GM12878 (cell line): ENCODE data around the gene GXYLT1. TPM values are rescaled to one million over a fixed set of nuclear protein-coding genes. Genes with fewer than 3 reads are reported as not detected.

Source experiments
- ATAC-seq: fragments of 200-7000 bp; cut with Tn5 transposase; 3 replicates; pipeline ENCODE4 v1.9.1; 2020; ENCODE audit warnings: mild to moderate bottlenecking, moderate library complexity
- BruUV-seq: library from RNA; stranded (reverse); fragments of 400-500 nt; replicated peaks from 2 replicates; lab custom pipeline; 2021; lab: Mats Ljungman, UMichigan
- CTCF ChIA-PET: fragments of 300-600 bp; sonication (Branson Sonifier 250); formaldehyde crosslinking; extraction: SDS; loops from one replicate; lab custom pipeline; 2021; ENCODE audit warnings: inconsistent platforms; lab: Yijun Ruan, JAX
- POLR2A ChIA-PET: fragments of 350-600 bp; formaldehyde crosslinking; extraction: SDS; loops from one replicate; lab custom pipeline; 2021; ENCODE audit warnings: inconsistent platforms; lab: Charles Lee
- RAD21 ChIA-PET: fragments of 300-600 bp; sonication (Branson Sonifier 250); formaldehyde crosslinking; loops from one replicate; lab custom pipeline; 2023; ENCODE audit warnings: antibody characterized with exemption; ENCODE audit not compliant: unreplicated experiment; lab: Charles Lee
- SMC1A ChIA-PET: fragments of 300-600 bp; sonication (Branson Sonifier 250); formaldehyde crosslinking; loops from one replicate; lab custom pipeline; 2023; ENCODE audit not compliant: unreplicated experiment, uncharacterized antibody; lab: Charles Lee
- DNase-seq: peaks from one replicate; pipeline ENCODE4 v3.0.0-alpha.2; 2011; ENCODE audit warnings: low read depth, low spot score
- FAIRE-seq: peaks from 3 replicates; lab custom pipeline; 2011; peaks lifted over from hg19 to GRCh38; lab: Jason Lieb, UNC
- H2AFZ ChIP-seq: 2 replicates; pipeline ENCODE4 v1.6.0; 2011; ENCODE audit warnings: low read depth, low read length, control low read depth; ENCODE audit not compliant: control insufficient read depth
- H3K27ac ChIP-seq: 2 replicates; pipeline ENCODE4 v1.5.1; 2011; ENCODE audit warnings: control low read depth; ENCODE audit not compliant: control insufficient read depth, insufficient read depth
- H3K27me3 ChIP-seq, 2 experiments: replicated peaks in 1 of 2; 2 replicates each; pipeline versions ENCODE4 v1.6.0 to v1.6.1; 2011; ENCODE audit warnings: low read length in 1 of 2; ENCODE audit not compliant: control insufficient read depth in 2 of 2, insufficient read depth in 2 of 2
- H3K36me3 ChIP-seq, 2 experiments: 2 replicates each; pipeline ENCODE4 v1.5.1; 2011; ENCODE audit warnings: low read length in 1 of 2; ENCODE audit not compliant: control insufficient read depth in 2 of 2, insufficient read depth in 2 of 2
- H3K4me1 ChIP-seq: 2 replicates; pipeline ENCODE4 v1.6.1; 2011; ENCODE audit warnings: mild to moderate bottlenecking, low read length, moderate library complexity, mixed read lengths; ENCODE audit not compliant: control insufficient read depth, insufficient read depth
- H3K4me2 ChIP-seq: 2 replicates; pipeline ENCODE4 v1.6.0; 2011; ENCODE audit warnings: control low read depth; ENCODE audit not compliant: control insufficient read depth, insufficient read depth
- H3K4me3 ChIP-seq: fragments of 200-600 bp; sonication (generic); 2 replicates; pipeline ENCODE4 v1.5.1; 2016
- H3K79me2 ChIP-seq: 2 replicates; pipeline ENCODE4 v1.6.0; 2011; ENCODE audit warnings: low read length; ENCODE audit not compliant: control insufficient read depth, insufficient read depth
- H3K9ac ChIP-seq: 2 replicates; pipeline ENCODE4 v1.8.0; 2011; ENCODE audit warnings: low read length, control low read depth, mixed read lengths; ENCODE audit not compliant: control insufficient read depth, insufficient read depth
- H3K9me3 ChIP-seq: replicated peaks from 3 replicates; pipeline ENCODE4 v1.5.1; 2011; ENCODE audit warnings: mild to moderate bottlenecking, low read length; ENCODE audit not compliant: control insufficient read depth, insufficient read depth
- H4K20me1 ChIP-seq: 2 replicates; pipeline ENCODE4 v1.6.0; 2011; ENCODE audit not compliant: control insufficient read depth, insufficient read depth
- BRCA1 ChIP-seq: IDR thresholded peaks from 2 replicates; pipeline ENCODE4 v1.6.1; 2011; ENCODE audit warnings: low read depth, low read length, improper control_type of control experiment
- E4F1 ChIP-seq: fragments of 450-650 bp; IDR thresholded peaks from 2 replicates; pipeline ENCODE4 v1.6.1; 2018; ENCODE audit warnings: borderline replicate concordance, mild to moderate bottlenecking; ENCODE audit not compliant: partially characterized antibody
- EGR1 ChIP-seq, 2 experiments: IDR thresholded peaks; 1 replicate in 1 of 2; 2 replicates in 1 of 2; pipeline ENCODE4 v1.6.1; 2011 to 2012; ENCODE audit warnings: low read depth in 2 of 2, low read length in 2 of 2, borderline replicate concordance in 1 of 2, mild to moderate bottlenecking in 1 of 2, moderate library complexity in 1 of 2
- HDAC2 ChIP-seq: fragments of 200-600 bp; sonication (generic); IDR thresholded peaks from 2 replicates; pipeline ENCODE4 v1.6.1; 2017
- MYC ChIP-seq: IDR thresholded peaks from 2 replicates; pipeline ENCODE4 v1.6.1; 2011; ENCODE audit warnings: mild to moderate bottlenecking, low read length, moderate library complexity, inconsistent platforms; ENCODE audit not compliant: insufficient read depth, insufficient replicate concordance, insufficient read length, severe bottlenecking
- NR2C2 ChIP-seq: IDR thresholded peaks from 2 replicates; pipeline ENCODE4 v1.6.1; 2011; ENCODE audit warnings: borderline replicate concordance, low read depth; ENCODE audit not compliant: control insufficient read depth, insufficient read length
- PKNOX1 ChIP-seq: fragments of 450-650 bp; IDR thresholded peaks from 2 replicates; pipeline ENCODE4 v1.6.1; 2016; ENCODE audit warnings: mild to moderate bottlenecking
- POLR2AphosphoS5 ChIP-seq: IDR thresholded peaks from 2 replicates; pipeline ENCODE4 v1.6.1; 2011; ENCODE audit warnings: mild to moderate bottlenecking, low read length, inconsistent platforms
- RAD21 ChIP-seq: IDR thresholded peaks from 2 replicates; pipeline ENCODE4 v1.6.1; 2011; ENCODE audit warnings: mild to moderate bottlenecking, low read depth, low read length, moderate library complexity; ENCODE audit not compliant: insufficient read depth
- RAD51 ChIP-seq: fragments of 450-650 bp; IDR thresholded peaks from 2 replicates; pipeline ENCODE4 v1.6.1; 2016; ENCODE audit warnings: moderate library complexity, mild to moderate bottlenecking, inconsistent platforms
- RUNX3 ChIP-seq: IDR thresholded peaks from 2 replicates; pipeline ENCODE4 v1.6.1; 2012; ENCODE audit warnings: low read length, inconsistent platforms
- WRNIP1 ChIP-seq: IDR thresholded peaks from 2 replicates; pipeline ENCODE4 v1.6.1; 2011; ENCODE audit warnings: low read depth, low read length, improper control_type of control experiment, borderline replicate concordance
- ZNF622 ChIP-seq: fragments of 450-650 bp; IDR thresholded peaks from 2 replicates; pipeline ENCODE4 v1.6.1; 2017; ENCODE audit warnings: mild to moderate bottlenecking, inconsistent platforms
- WGBS: methylation state at CpG from one replicate; pipeline ENCODE4 v1.1.6; 2016; ENCODE audit warnings: low lambda C conversion rate; ENCODE audit not compliant: insufficient replicate concordance, insufficient coverage; ENCODE audit errors: missing lambda C conversion rate; 5-methylcytosine and 5-hydroxymethylcytosine counted together
- in situ Hi-C: fragments of 300-500 bp; cut with MboI; formaldehyde crosslinking; loops from 9 replicates; pipeline ENCODE4 v1.14.3; 2018; ENCODE audit warnings: mixed read lengths
- intact Hi-C: fragments of 100-400 bp; cut with micrococcal nuclease; formaldehyde crosslinking; loops from one replicate; pipeline ENCODE4 v1.14.2; 2022; ENCODE audit not compliant: unreplicated experiment
- polyA plus RNA-seq, 11 experiments: library from polyadenylated mRNA; depleted of rRNA in 4 of 11; unstranded in 6 of 11; stranded (reverse) in 5 of 11; fragments of >200 nt; fragmentation: Nextera tagmentation in 4 of 11; fragmentation: Illumina TruSeq in 1 of 11; extraction: Ambion mirVana in 4 of 11; extraction: Trizol in 1 of 11; gene quantifications; 1 replicate in 1 of 11; 2 replicates in 10 of 11; pipeline versions ENCODE4 v1.2.1 to v1.2.3, GENCODE V29; 2011 to 2016; ENCODE audit warnings: inconsistent platforms in 2 of 11, missing spikeins in 2 of 11, low read depth in 1 of 11
- total RNA-seq, 4 experiments: library from RNA; depleted of rRNA in 3 of 4; stranded (reverse); fragments of >200 nt in 3 of 4; fragmentation: Illumina TruSeq in 1 of 4; extraction: Trizol in 1 of 4; gene quantifications; 2 replicates each; pipeline versions ENCODE4 v1.2.1 to v1.2.3, GENCODE V29; 2013 to 2021
- TF ChIP-seq, protein P1 (sequence below): IDR thresholded peaks from 2 replicates; pipeline ENCODE4 v1.6.1; 2012; ENCODE audit warnings: low read depth, low read length, improper control_type of control experiment
- TF ChIP-seq, protein P2 (sequence below): IDR thresholded peaks from 2 replicates; pipeline ENCODE4 v1.6.1; 2012; ENCODE audit warnings: low read length, inconsistent platforms
- TF ChIP-seq, protein P3 (sequence below), 3 experiments: IDR thresholded peaks in 2 of 3; conservative IDR thresholded peaks in 1 of 3; 2 replicates each; pipeline ENCODE4 v1.5.1; 2011; ENCODE audit warnings: low read depth in 3 of 3, low read length in 3 of 3, mild to moderate bottlenecking in 3 of 3, control low read depth in 2 of 3, moderate library complexity in 2 of 3, inconsistent platforms in 1 of 3, mixed read lengths in 1 of 3; ENCODE audit not compliant: control insufficient read depth in 2 of 3, insufficient read depth in 1 of 3; ENCODE audit errors: extremely low read depth in 1 of 3

GXYLT1 gene
- total and polyA plus RNA-seq, 10 of the 15 experiments (the other 5 are each of a cell fraction or from before 2014, with no cell fraction given), result 2.3 to 14.9 (median 8.9) TPM

DNA sequence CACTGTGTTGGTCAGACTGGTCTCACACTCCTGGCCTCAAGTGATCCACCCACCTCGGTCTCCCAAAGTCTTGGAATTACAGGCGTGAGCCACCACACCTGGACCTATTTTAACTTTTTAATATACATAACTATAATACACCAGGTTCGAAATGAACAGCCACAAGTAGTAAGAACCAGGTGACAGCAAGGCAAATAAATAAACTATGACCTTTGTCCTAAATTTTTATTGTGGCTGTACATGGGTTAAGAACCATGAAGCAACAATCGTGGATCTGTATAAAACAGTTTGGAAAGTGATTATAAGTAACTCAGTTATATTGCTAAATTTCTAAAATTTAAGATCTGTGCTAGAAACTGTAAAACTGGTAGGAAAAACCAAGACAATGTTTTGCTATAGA lies 41.5 kb downstream of the GXYLT1 start:
- ATAC-seq, result no peak
- no TSS peak for BruUV-seq
- ChIA-PET POLR2A (no interaction called here), CTCF (interaction anchor here (0.6 to 1.2 kb wide), 6 partner anchors 133 to 1270 kb away, joined by 3 read pairs; no protein-coding TSS in a partner anchor), SMC1A (interaction anchor here (0.9 kb wide), 1 partner anchor 9 kb away, joined by 3 read pairs; no protein-coding TSS in a partner anchor), RAD21 (interaction anchor here (0.8 to 1.6 kb wide), 2 partner anchors 38 to 1131 kb away, joined by 3 read pairs; no protein-coding TSS in a partner anchor)
- FAIRE-seq, result no peak
- Histone ChIP-seq H3K79me2 (no peaks in the 10 kb centered on the region), H3K27ac (no peak overlapping the region), H3K4me3 (no peak overlapping the region), H3K4me2 (no peak overlapping the region), H4K20me1 (no peaks in the 10 kb centered on the region), H3K36me3 (peaks cover 0 to 3% of the 10 kb centered on the region in 2 experiments; a peak in 1 of 4 replicates), H3K9me3 (no peaks in the 10 kb centered on the region), H3K9ac (no peak overlapping the region), H3K27me3 (no peaks in the 10 kb centered on the region), H2AFZ (no peak overlapping the region), H3K4me1 (no peaks in the 10 kb centered on the region)
- in situ Hi-C loops, result no loop called here
- DNase-seq, result no peak
- WGBS, result 99% methylated on average over 4 of the region's 4 CpGs
- intact Hi-C loops, result no loop called here
- TF ChIP-seq HDAC2, result no peak
- TF ChIP-seq RAD21, result no peak
- TF ChIP-seq PKNOX1, result no peak
- no peak for TF ChIP-seq RUNX3
- TF ChIP-seq, protein P1, sequence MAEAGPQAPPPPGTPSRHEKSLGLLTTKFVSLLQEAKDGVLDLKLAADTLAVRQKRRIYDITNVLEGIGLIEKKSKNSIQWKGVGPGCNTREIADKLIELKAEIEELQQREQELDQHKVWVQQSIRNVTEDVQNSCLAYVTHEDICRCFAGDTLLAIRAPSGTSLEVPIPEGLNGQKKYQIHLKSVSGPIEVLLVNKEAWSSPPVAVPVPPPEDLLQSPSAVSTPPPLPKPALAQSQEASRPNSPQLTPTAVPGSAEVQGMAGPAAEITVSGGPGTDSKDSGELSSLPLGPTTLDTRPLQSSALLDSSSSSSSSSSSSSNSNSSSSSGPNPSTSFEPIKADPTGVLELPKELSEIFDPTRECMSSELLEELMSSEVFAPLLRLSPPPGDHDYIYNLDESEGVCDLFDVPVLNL, result no peak
- TF ChIP-seq POLR2AphosphoS5, result no peak
- TF ChIP-seq, protein P2, sequence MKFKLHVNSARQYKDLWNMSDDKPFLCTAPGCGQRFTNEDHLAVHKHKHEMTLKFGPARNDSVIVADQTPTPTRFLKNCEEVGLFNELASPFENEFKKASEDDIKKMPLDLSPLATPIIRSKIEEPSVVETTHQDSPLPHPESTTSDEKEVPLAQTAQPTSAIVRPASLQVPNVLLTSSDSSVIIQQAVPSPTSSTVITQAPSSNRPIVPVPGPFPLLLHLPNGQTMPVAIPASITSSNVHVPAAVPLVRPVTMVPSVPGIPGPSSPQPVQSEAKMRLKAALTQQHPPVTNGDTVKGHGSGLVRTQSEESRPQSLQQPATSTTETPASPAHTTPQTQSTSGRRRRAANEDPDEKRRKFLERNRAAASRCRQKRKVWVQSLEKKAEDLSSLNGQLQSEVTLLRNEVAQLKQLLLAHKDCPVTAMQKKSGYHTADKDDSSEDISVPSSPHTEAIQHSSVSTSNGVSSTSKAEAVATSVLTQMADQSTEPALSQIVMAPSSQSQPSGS, result no peak
- TF ChIP-seq RAD51, result no peak
- no peak for TF ChIP-seq BRCA1
- TF ChIP-seq MYC, result no peak
- TF ChIP-seq EGR1 (IDR thresholded peaks at IDR 0.05; ENCODE audit: borderline replicate concordance in 1 of 2, low read depth in 2 of 2, low read length in 2 of 2), result no peak
- TF ChIP-seq, protein P3, sequence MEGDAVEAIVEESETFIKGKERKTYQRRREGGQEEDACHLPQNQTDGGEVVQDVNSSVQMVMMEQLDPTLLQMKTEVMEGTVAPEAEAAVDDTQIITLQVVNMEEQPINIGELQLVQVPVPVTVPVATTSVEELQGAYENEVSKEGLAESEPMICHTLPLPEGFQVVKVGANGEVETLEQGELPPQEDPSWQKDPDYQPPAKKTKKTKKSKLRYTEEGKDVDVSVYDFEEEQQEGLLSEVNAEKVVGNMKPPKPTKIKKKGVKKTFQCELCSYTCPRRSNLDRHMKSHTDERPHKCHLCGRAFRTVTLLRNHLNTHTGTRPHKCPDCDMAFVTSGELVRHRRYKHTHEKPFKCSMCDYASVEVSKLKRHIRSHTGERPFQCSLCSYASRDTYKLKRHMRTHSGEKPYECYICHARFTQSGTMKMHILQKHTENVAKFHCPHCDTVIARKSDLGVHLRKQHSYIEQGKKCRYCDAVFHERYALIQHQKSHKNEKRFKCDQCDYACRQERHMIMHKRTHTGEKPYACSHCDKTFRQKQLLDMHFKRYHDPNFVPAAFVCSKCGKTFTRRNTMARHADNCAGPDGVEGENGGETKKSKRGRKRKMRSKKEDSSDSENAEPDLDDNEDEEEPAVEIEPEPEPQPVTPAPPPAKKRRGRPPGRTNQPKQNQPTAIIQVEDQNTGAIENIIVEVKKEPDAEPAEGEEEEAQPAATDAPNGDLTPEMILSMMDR (IDR thresholded peaks at IDR 0.05 in 2 of 3, conservative IDR thresholded peaks at IDR 0.05 in 1 of 3; ENCODE audit: control insufficient read depth in 2 of 3, extremely low read depth in 1 of 3, insufficient read depth in 1 of 3, low read depth in 3 of 3, low read length in 3 of 3), result no peak
- no peak for TF ChIP-seq ZNF622
- no peak for TF ChIP-seq NR2C2
- no peak for TF ChIP-seq E4F1
- no peak for TF ChIP-seq WRNIP1
